Activated CD8-positive, alpha-beta memory T cell treated with anti-CD3 and anti-CD28 coated beads, Interleukin-2, amount 50 U/mL, for 1 hour (primary cell): Measurements from ENCODE around the gene ATP1B1.

Source experiments
- DNase-seq: peaks from one replicate; pipeline ENCODE4 v3.0.0-alpha.2; 2020; ENCODE audit errors: extremely low read depth

The ATP1B1 gene

GRCh38 chr1:169106095-169106920 lies at the start of gene ATP1B1:
TSS of gene ATP1B1 (plus strand) at chr1:169106690. CDS start at chr1:169106830, 140 bp downstream.
- peak; percentile 23 for DNase-seq

- DNase-seq: no peak
Measured at GRCh38 chr1:169059421-169059820, 47.1 kb upstream of the ATP1B1 start.

- DNase-seq: no peak
Measured at GRCh38 chr1:169060043-169060722, 46.3 kb upstream of the ATP1B1 start.

- no peak for DNase-seq
Measured at GRCh38 chr1:169060919-169061639, 45.4 kb upstream of the ATP1B1 start.

GRCh38 chr1:169062152-169062551 lies 44.3 kb upstream of the ATP1B1 start:
- DNase-seq: no peak

- DNase-seq: no peak
Measured at GRCh38 chr1:169064103-169064502, 42.4 kb upstream of the ATP1B1 start.

- DNase-seq: no peak
Measured at GRCh38 chr1:169070547-169070946, 35.9 kb upstream of the ATP1B1 start.

- DNase-seq: no peak
Measured at GRCh38 chr1:169070958-169071357, 35.5 kb upstream of the ATP1B1 start.

GRCh38 chr1:169072945-169073725 lies 33.4 kb upstream of the ATP1B1 start:
- no peak for DNase-seq

GRCh38 chr1:169078163-169078883 lies 28.2 kb upstream of the ATP1B1 start:
- no peak for DNase-seq

GRCh38 chr1:169081503-169082123 lies 24.9 kb upstream of the ATP1B1 start:
- no peak for DNase-seq

GRCh38 chr1:169085911-169086310 lies 20.6 kb upstream of the ATP1B1 start:
- no peak for DNase-seq

- DNase-seq: no peak
Measured at GRCh38 chr1:169086603-169087455, 19.7 kb upstream of the ATP1B1 start.

GRCh38 chr1:169087876-169088275 lies 18.6 kb upstream of the ATP1B1 start:
- DNase-seq: no peak

- no peak for DNase-seq
Measured at GRCh38 chr1:169089776-169090175, 16.7 kb upstream of the ATP1B1 start.

GRCh38 chr1:169090308-169090899 lies 16.1 kb upstream of the ATP1B1 start:
- DNase-seq: no peak

- no peak for DNase-seq
Measured at GRCh38 chr1:169090900-169091311, 15.6 kb upstream of the ATP1B1 start.

- no peak for DNase-seq
Measured at GRCh38 chr1:169091480-169091941, 15.0 kb upstream of the ATP1B1 start.

- DNase-seq: no peak
Measured at GRCh38 chr1:169092399-169092798, 14.1 kb upstream of the ATP1B1 start.
